CD4-positive, alpha-beta T cell treated with Interleukin-2 at 100 ng/mL for 4 hours (primary cell): ENCODE measurements around the gene KCNQ1OT1.

ENCODE experiments used
- DNase-seq: peaks from one replicate; pipeline ENCODE4 v3.0.0-alpha.2; 2020; ENCODE audit warnings: low spot score

Gene KCNQ1OT1

DNA sequence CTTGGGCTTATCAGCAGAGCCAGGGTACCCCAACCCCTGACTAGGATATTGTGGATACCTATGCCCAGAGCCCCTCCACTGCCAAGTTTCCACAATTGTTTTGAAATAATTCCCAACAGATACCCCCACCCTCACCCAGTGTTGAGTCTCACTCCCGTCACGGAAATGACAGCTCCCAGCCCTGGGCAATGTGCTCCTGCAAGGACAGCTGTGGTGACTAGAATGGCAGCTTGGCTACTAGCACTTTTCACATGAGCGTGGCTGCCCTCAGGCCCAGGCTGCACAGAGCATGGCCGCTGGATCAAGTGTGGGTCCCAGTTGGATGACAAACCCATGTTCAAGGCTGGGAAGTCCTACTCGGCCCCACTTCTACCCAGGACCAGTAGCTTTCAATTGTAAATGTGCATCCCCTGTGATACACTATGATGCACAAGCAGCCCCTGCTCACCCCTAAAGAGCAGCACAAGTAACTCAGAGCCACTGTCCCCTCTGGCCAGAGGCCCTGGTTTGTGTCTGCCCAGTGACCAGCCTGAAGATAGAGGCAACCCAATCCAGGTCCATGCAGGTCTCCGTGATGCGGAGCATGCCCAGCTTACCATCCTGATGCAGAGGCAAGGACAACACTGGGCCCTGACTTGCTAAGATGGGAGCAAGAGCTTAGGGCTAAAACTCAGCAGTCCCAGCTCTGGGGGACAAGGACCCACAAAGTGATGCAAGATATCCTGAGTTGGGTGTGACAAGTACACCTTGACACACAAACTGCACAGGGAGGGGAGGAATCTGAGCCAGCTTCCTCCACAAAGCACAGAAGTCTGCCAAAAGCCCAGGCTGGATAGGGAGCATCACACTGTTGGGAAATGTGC lies 13.2 kb downstream of the KCNQ1OT1 start:
- no peak for DNase-seq

DNA sequence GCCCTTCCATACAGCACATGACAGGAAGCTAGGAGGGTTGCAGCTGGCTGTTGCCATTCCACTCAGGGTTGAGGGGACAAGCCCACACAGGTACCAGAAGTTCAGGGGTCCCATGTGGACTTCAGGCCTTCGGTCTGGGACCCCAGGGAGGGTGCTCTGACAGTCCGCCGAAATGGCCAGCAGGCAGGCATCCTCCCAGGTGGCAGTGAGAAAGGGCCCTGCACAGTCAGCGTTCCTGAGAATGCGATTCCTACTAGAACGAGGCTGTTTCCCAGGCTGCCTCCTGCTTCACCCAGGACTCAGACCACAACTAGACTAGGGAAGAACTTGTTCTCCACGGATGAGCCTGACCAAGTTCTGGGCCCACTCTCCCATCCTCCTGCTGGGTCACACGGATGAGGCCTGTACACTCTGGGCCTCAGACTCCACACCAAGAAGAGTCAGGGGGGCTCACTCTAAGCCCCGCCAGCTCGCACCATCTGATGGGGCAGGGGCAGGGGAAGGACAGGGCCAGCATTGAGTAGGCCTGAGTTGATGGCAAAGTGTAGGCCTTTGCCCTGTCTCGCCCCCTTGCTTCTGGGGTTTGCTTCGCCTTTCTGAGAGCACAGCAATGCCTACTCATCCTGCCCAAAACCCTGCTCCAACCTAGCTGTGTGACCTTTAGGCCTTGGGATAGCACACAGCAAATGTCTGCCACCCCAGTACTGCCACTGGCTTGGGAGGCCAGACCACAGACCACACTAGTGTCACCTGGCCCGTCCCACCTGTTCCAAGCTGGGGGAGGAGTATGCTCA lies 14.0 kb downstream of the KCNQ1OT1 start:
- DNase-seq, result no peak

DNA sequence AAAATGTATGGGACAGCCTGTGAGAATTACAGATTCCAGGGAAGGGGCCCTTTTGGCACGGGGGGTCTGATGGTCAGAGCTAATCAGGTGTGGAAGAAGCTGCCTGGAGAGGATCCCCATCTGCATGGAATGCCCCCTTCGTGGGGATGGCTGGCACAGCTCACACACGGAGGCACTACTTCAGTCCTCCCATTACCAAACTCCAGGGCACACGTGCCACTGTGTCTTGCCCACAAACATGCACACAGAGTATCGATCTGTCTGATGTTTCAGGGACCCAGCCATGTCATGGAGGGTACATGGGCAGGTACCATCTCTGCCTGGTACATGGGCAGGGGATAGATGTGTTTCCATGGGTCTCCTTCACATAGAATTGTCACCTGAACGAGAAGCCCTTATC lies 14.7 kb downstream of the KCNQ1OT1 start:
- DNase-seq, result no peak

DNA sequence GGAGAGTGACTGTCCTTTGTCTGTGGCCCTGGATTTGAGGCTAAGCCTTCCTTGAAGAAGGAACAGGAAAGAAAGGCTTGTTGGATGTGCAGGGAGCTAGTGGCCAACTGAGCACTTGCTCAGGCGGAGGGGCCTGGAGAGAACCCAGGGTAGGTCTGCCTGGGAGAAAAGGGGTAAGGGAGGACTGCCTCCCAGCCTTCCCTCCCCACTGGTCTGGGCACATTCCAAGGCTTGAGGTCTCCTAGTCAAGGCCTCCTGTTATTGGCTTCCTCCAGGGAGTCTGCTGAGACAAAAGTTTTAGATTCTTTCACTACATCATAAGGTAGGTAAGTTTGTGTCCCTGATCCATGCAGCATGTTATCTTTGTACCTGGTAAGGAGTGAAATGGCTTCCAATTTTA lies 15.2 kb downstream of the KCNQ1OT1 start:
- DNase-seq, result no peak

DNA sequence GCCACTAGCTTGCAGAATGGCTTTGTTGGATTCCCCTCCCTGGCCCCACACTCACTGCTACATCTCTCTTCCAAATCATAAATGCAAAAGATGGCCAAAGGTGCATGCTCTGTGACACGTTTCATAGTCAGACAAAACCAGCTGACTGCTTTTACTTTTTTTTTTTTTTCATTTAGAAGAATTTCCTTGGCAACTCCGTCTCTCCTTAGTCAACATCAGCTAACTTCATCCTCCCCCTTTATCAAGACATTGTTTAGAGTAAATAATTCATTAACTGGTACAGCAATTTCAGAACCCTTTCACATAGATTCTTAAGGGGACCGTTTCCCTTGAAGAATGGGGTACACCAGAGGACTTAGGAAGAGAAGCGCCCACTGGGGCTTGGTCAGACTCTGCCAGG lies 16.0 kb downstream of the KCNQ1OT1 start:
- no peak for DNase-seq

DNA sequence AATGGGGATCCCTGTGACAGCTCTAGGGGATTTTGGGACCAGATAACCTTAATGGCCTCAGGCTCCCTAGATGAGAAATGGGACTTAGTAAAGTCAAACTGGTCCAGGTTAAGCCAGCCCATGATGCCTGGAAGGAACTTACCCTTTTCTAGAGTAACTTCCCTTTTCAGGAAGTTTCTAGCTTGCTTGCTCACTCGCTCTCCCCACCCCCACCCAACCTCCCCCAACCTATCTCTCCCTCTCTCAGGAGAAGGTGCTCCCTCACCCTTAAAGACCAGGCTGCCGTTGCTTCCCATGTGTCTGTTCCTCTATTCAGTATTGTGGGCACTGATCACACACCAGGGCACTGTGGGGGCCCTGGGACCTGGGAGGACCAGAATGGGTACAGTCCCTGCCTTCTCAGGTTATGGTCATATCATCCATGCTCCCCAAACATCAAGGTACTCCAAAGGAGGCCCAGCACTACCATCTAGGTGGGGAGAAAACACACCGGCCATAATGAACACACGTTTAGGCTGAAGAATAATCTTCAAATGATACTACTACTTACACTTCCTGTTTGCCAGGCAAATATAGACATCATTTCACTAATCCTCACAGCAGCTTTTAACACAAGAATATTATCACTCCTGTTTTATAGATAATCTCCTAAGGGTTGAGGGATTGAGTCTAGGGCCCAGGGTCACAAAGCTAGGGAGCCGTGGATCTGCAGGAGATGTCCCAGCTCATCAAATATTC lies 18.2 kb downstream of the KCNQ1OT1 start:
- DNase-seq, result no peak

DNA sequence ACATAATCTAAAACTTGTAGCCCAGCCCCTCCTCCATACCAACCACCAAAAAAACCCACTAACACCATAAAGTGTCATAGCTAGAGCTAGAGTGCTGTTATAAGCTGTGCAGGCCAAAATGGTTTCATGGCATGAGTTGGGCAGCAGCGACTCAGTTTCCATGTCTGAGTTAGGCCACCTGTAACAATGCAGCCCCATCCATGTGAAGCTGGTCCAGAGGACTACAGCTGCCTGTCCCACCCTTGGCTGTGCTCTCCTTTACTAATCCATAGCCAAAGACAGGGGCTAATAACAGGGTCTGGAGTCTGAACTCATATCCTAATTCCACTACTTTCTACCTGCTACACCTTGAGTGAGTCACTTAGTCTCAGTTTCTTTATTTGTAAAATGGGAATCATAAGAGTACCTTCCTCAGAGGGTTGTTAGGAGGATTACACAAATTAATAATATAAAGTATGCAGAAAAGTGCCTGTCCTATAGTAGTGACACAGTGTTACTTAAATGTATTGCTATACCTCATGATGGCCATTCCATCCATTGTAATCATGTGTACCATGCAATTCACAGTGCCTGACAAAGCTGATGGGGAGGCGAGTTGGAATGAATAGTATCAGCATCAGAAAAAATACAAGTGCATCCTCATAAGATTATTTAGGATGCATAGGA lies 20.6 kb downstream of the KCNQ1OT1 start:
- no peak for DNase-seq

DNA sequence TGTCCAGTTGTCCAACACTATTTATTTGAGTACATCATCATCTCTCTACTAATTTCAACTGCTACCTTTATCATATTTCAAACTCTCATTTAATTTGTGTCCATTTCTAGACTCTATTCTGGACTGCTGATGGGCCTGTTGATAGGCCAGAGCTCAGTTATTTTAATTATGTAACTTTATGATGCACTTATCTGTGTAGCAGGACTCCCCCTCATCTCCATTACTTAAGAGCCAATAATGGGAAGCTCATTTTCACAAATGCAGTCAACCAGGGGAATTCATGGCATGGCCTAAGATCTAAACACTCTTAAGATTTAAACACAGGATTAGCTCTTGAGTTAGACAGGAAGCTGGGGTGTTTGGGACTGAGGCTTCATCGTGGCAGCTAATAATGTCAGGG lies 21.4 kb downstream of the KCNQ1OT1 start:
- no peak for DNase-seq

DNA sequence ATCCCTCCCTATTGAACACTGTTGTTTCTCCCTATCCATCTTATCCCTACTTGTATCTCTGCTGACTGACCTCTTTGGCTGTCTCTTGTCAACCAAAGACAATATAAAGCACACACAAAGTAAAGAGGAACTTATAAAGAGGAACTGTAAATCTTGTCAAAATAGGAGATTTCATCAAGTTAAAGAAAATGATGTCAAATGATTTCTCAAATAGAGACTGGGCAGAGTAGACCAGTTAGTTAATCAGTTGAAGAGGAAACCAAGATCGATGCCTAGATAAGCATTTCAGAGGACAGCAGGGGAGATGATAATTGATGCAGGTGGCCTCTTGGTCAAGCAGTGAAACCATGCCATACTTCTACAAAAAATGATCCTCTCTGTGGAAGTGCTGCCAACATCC lies 22.7 kb downstream of the KCNQ1OT1 start:
- DNase-seq, result no peak

DNA sequence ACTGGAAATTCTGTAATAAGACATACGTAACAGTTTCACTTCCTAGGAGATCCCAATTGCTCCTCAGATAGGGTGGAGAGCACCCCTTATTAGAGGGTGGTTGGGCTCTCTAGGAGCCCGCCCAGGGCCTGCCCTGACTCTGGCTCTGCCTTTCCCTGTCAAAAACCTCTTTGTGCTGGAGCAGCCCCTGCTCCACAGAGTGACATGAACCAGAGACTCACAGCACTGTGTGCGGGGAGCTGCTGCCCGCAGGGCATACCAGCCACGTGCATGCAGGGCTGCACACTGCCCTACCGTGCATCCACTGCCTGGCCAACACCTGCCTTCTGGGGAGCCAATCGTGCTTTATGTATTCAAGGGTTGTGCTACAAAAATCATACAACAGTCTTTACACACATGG lies 24.3 kb downstream of the KCNQ1OT1 start:
- DNase-seq, result no peak

DNA sequence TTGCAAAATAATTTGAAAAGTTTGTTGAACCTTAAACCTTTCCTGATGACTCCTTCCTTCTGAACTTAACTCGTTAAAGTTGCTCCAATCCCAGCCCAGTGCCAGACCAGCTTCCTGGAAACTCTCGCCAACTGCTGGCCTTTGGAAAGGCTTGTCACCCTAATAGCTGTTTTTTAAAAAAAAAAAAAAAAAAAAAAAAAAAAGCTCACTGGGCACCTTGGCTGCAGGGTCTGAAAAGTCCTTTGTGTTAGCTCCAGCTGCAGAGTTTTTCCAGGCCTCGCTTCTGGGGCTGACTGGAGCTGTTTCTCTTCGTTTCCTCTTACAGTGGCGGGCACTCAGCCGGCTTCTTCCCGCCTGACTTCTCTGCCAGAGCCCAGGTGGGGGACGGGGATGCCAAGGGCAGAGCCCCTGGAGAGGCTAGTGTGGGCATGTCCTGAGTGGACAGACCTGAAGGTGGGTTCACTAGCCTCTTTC lies 25.1 kb downstream of the KCNQ1OT1 start:
- DNase-seq, result no peak

DNA sequence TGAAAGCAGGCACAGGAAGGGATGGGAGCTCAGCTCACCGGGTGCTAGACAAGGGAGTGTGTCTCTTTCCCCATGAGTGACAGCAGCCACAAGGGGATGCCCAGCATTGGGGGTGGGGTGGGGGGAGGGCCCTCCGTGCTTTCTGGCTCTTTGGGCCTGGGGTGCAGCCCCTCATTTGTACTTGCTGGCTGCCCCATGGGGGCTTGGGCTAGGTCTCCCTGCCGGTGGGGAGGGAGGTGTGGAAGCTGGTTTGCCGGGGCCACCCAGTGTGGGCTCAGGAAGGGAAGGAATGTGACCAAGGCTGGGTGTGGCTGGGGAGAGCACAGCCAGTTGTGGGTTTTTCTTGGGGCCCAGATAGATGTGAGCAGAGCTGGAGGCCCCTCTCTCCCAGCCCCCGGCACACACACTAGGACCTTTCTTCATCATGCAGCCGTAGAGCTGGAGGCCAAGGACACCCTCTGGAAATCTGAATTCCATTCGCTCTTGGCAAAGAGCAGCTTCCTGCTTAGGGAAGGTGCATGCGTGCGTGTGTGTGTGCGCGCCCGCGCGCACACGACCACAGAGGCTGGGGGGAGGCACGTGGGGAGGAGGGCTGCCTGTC lies 25.8 kb downstream of the KCNQ1OT1 start:
- no peak for DNase-seq

DNA sequence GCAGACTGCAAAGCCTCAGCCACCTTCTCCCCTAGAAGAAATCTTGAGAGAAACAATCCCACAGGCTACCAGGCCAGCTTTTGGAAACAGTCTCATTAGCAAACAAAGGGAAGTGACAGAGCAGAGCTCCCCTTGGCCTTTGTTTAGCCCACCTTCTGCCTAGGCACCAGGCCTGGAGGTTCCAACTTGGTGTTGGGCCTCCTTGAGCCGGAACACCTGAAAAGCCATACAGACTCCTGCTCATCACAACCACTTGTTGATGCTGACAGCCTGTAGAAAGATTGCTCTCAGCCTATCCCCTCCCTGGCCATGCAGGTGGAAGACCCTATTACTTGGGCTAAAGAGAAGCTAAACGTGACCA lies 26.6 kb downstream of the KCNQ1OT1 start:
- no peak for DNase-seq

DNA sequence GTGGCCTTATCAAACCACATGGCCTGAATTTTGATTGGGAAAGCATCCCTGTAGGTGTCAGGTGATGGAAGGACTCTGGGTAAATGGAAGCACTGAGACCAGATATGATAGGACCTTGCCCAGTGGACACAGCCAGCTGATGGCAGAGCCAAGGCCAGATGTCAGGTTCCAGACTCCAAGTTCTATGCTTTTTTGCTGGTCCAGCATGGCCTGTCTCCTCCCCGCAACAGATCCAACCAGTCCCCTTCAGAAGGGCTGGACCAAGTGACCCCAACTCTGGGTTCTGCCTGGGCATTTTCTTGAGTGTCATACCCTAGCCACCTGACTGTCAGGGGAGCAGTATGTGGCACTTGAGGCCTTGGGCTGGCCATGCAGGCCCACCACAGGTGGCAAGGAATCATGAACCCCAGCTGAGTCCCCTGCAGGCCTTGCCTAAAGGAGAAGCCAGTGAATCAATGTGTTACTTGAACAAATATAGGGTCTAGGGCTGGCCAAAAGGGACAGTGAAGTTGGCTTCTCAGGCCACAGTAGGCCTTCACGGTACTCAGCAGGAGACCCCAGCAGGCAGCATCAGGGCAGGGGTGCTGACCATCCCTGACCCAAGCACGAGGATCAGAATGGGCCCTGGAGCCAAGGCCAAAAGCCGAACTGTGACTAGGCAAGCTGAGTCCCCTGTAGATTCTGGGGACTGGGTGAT lies 27.1 kb downstream of the KCNQ1OT1 start:
- no peak for DNase-seq

DNA sequence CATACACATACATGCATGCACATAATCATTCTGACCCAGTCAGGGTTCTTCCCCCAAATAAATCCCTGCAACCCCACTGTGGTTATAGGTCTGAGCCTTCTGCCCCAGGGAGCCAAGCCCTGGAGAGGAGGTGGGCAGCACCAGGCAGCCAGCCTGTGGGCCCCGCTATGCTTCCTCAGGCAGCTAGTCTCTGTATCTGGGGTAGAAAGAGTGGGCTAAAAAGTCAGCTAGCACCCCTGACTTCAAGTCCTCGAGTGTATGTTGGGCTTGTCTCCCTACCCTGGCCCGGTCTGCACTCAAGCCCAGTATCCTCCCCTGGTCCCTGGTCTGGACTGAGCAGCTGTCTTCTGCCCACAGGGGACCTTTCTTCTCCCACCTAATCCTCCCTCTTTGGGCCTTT lies 28.0 kb downstream of the KCNQ1OT1 start:
- DNase-seq, result no peak

DNA sequence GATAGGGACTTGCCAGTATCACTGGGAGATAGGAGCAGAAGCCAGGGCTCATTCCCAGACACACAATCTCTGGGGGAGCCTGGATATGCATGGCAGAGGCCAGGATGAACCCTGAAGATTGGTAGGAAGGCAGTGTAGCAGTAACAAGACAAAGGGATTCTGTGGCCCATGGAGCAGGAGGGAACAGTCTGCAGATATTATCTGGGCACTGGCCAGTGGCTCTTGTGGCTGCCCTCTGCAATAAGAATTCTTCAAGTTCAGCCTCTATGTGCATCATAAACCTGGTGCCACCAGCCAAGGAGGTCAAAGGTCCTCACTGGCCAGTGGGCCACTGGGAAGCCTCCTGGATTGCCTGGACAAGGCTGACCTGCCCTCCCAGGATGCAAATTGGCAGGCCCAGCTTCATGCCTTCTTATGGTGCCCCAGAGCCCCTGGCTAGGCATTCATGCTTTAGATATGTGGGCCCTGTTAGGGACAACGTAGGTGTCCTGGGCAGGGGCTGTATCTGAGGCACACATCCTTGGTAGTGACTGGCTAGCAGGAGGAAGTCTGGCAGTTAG lies 29.2 kb downstream of the KCNQ1OT1 start:
- DNase-seq, result no peak

DNA sequence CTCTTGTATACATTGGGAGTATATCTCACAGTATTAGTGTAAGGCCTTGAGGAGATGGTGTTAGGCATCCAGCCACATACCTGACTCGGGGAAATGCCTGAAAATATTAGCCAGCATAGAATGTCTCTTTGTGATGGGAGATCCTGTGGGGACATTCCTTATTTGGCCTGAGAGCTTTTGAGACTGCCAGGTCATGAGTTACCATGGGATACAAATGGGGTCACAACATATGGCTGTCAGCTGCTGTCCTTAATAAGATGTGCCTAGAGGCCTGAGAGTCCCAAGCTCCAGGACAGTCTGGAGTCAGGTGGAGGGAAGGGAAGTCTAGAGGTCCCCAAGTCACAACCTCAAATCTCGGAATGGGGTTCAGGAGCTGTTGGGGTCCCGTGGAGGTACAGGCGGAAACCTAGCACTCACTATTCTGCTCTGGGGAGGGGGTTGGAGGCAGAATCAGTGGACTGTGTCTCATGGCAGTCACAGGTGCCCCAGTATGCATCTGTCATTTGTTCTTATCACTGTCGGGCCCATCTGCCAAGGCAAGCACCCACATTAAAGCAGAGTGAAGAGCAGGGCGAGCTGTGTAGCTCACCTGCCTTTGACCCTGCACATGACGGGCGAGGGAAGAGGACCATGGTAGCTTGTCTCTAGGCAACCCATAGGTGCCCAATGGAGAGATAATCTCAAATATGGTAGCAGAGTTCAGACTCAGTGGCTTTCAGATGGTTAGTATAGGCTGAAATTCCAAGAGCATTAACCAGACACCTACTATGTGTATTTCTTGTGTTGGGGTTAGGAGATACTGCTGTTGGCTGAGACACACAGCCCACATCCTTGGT lies 29.9 kb downstream of the KCNQ1OT1 start:
- no peak for DNase-seq

DNA sequence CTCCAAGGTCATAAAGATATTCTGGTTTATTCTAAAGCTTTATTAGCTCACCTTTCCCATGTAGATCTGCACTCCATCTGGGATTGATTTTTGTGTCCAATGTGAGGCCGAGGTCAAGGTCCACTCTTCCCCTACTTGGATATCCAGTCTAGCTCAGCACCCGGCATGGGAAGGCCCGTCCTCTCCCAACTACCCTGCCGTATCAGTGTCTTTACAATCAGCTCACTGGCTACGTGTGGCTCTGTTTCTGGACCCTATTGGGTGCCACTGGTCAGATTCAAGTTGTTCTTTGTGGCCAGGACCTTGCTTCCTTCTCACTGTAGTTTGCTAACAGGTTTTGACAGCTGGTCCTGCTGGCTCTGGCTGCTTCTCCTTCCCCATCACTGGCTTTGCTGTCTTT lies 30.9 kb downstream of the KCNQ1OT1 start:
- no peak for DNase-seq

DNA sequence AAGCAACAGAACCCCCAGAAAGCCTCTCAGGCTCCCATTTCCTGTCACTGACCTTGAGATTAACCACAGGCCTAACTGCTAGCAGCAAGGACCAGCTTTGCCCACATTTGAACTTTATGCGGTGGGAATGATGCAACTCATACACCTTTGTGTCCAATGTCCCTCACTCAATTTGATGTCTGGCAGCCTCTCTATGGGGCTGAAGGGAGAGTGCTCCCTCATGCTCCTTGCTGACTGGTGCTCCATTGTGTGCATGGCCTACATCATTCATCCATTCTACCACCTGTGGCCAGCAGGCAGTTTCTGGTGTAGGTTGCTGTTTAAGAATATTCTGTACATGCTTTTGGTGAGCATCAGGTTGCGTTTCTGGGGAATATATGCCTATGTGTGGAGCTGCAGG lies 31.9 kb downstream of the KCNQ1OT1 start:
- DNase-seq, result no peak
